GM12874 (cell line): ENCODE results near the gene EVA1A.

Experiments used
- TF ChIP-seq, protein P1 (sequence below): IDR thresholded peaks from 2 replicates; pipeline ENCODE4 v1.5.1; 2011; ENCODE audit warnings: low read depth, mild to moderate bottlenecking, control low read depth, low read length, moderate library complexity; ENCODE audit not compliant: insufficient read depth

The EVA1A gene

DNA sequence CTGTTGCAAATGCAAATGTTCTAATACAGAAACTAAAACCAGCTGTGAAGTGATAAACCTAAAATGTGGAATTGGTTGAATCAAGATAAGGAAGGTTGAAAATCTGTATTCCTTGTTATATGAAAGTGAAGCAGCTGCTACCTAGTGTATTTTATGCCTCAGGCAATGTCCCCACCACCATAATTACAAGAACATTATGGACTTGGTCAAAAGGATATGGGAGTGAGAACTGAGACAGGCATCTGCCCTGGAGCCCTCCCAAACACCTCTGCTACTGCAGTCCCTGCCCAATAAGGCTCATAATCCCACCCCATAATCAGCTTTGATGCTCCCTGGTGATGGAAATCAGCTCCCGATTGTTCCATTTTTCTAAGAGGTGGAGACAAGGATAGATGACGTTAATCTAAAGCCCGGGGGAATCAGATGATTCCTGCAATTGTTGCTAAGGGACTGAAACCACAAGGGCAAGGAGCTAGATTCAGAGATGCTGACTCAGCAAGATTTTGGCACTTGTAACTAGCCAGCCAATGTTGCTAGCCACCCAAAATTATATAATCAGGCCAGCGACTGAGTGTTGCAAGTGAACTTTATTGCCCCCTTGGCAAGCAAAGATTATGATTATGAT, 69.5 kb downstream of the EVA1A start:
- TF ChIP-seq, protein P1, sequence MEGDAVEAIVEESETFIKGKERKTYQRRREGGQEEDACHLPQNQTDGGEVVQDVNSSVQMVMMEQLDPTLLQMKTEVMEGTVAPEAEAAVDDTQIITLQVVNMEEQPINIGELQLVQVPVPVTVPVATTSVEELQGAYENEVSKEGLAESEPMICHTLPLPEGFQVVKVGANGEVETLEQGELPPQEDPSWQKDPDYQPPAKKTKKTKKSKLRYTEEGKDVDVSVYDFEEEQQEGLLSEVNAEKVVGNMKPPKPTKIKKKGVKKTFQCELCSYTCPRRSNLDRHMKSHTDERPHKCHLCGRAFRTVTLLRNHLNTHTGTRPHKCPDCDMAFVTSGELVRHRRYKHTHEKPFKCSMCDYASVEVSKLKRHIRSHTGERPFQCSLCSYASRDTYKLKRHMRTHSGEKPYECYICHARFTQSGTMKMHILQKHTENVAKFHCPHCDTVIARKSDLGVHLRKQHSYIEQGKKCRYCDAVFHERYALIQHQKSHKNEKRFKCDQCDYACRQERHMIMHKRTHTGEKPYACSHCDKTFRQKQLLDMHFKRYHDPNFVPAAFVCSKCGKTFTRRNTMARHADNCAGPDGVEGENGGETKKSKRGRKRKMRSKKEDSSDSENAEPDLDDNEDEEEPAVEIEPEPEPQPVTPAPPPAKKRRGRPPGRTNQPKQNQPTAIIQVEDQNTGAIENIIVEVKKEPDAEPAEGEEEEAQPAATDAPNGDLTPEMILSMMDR = no peak

DNA sequence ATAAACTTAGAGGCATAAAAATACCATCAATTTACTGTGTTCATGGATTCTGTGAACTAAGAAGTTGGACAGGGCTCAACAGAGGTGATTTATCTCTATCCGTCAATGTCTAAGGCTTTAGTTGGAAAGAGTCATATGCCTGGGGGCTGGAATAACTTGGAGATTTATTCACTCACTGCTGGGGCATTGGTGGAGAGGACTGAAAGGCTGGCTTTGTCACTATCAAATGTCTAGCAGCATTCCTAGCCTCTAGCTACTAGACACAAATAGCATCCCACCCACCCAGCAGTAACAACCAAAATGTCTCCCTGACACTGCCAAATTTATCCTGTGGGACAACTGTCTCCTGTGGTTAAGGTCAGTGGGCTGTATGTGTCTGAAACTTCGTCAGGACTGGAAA, 71.0 kb downstream of the EVA1A start:
- TF ChIP-seq, protein P1 = no peak

- TF ChIP-seq, protein P1 = no peak
Measured at GRCh38 chr2:75488157-75488556, 72.6 kb downstream of the EVA1A start.

DNA sequence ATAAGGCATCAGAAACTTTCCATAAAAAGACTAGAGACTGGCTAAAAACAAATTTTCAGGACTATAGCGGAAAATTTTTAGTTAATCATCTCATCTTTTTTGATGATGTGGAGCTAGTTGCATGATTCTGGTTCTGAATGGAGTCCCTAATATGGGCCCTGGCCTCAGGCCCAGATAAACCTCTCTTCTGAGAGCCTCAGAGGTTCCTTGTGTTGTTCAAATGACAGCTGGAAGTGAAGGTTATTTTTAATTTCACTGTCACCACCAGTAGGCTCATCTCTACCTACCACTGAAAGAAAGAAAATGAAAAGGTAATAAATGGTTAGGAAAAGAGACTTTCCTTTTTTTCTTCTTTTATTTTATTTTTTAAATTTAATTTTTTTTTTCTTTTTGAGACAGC, 75.9 kb downstream of the EVA1A start:
- TF ChIP-seq, protein P1 = no peak

DNA sequence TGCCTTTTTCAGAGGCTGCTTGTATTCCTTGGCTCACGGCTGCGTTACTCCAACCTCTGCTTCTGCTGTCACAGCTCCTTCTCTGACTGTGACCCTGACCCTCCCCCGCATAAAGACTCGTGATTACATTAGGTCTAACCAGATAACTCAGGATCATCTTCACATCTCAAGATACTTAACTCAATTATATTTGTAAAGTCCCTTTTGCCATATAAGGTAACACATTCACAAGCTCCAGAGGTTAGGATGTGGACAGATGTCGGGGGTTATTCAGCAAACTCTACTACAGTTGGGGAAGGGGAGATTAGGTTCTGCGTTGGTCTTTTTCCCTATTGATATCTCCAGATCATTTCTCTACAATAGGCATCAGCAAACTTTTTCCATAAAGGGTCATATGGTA, 76.9 kb downstream of the EVA1A start:
- TF ChIP-seq, protein P1 = no peak

DNA sequence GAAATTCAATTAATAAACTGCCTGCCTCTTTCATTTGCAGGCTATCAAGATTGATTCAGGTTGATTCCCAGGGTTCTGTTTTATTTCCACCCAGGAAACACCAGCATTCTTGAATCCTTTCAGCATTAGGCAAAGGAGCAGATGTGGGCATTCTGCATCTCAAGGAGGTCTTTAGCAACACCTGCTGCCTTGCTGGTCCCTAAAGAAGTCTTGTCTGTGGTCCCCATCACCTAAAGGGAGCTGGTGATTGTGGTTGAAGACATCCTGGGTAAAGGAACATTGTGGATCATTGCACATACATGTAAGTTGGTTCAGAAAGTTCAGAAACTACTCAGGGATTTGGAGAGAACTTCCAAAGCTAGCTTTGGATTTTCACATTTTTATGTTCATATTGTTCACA, 78.3 kb downstream of the EVA1A start:
- TF ChIP-seq, protein P1 = no peak

GRCh38 chr2:75480971-75481836, 79.5 kb downstream of the EVA1A start:
- TF ChIP-seq, protein P1 = 0 out of 2 replicates have a peak, but pooled peaks have one; percentile 13
